Stimulated activated CD8-positive, alpha-beta memory T cell treated with anti-CD3 and anti-CD28 coated beads, Interleukin-15, amount 100 ng/mL, for 48 hours (primary cell): ENCODE data around the gene NCR1.
A peak's percentile ranks its signal among the peaks of the same experiment; 100 is the strongest.
"Not testable (repeated sequence)": the region's sequence is repeated elsewhere in the genome, so short reads cannot be mapped to it uniquely, and the experiment has no call there.

Experiments used
- DNase-seq, 2 donors: peaks; one replicate each; pipeline ENCODE4 v3.0.0-alpha.2; 2020; ENCODE audit warnings: low read depth in 2 of 2

Gene NCR1

GRCh38 chr19:54905803-54906511 is at the start of gene NCR1:
Gene NCR1, plus strand, starts transcription at chr19:54906148. Its CDS starts 40 bp downstream, at chr19:54906188.
- DNase-seq, result peak; percentile 3 to 20

DNA sequence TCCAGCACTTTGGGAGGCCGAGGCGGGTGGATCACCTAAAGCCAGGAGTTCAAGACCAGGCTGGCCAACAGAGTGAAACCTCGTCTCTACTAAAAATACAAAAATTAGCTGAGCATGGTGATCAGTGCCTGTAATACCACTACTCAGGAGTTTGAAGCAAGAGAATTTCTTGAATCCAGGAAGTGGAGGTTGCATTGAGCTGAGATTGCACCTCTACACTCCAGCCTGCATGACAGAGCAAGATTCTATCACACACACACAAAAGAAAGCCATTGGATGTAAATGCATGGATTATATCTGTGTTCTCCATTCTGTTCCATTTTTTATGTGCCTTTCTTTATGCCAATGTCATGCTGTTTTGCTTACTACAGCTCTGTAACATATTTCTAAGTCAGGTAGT is 47.5 kb upstream of the NCR1 start:
- DNase-seq, result not testable (repeated sequence)

DNA sequence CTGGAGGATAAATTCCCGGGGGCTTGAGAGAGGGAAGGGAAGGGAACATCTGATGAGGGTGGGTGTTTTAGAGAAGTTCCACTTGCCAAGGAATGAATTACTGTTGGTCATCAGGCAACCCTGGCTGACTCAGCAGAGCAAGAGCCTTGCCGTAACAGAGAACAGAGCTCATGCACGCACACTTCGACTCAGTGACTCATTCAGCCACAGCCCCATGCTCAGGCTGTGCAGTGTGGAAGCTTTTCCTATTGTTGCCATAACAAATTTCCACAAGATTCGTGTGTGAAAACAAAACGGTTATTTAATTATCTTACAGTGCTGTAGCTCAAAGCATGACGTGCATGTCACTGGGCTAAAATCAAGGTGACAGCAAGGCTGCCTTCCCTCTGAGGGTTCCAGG is 46.5 kb upstream of the NCR1 start:
- DNase-seq, result not testable (repeated sequence)

- DNase-seq, result not testable (repeated sequence)
These were observed 42.5 kb upstream of the NCR1 start for GRCh38 chr19:54863459-54863858.

DNA sequence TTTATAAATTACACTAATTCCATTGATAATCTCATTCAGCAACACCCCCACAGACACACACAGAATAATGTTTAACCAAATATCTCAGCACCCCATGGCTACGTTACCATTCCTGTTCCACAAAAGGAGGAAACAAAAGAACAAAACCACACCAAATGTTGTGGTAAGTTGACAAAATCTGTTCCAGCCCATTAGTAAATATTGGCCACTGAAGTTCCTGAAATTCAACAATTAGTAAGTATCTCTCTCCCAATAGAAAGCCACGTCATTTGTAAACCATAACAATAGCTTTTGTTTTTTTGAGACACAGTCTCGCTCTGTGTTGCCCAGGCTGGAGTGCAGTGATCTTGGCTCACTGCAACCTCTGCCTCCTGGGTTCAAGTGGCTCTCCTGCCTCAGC is 34.3 kb upstream of the NCR1 start:
- DNase-seq, result no peak

GRCh38 chr19:54873990-54874389 is 32.0 kb upstream of the NCR1 start, which contains the start of gene FCAR:
Gene FCAR, plus strand, starts transcription at chr19:54874235. Its CDS starts 55 bp downstream, at chr19:54874290.
- no peak for DNase-seq

- DNase-seq, result no peak
These were observed 30.4 kb upstream of the NCR1 start for GRCh38 chr19:54875506-54875905.

DNA sequence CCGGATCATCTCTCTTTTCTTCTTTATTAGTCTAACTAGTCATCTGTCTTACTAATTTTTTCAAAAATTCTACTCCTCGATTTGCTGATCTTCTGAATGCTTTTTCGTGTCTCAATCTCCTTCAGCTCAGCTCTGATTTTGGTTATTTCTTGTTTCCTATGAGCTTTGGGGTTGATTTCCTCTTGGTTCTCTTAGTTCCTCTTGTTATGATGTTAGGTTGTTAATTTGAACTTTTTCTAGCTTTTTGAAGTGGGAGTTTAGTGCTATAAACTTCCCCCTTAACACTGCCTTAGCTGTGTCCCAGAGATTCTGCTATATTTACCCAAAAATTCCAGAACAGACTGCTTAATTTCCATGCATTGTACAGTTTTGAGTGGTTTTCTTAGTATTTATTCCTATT is 28.5 kb upstream of the NCR1 start:
- DNase-seq, result no peak

DNA sequence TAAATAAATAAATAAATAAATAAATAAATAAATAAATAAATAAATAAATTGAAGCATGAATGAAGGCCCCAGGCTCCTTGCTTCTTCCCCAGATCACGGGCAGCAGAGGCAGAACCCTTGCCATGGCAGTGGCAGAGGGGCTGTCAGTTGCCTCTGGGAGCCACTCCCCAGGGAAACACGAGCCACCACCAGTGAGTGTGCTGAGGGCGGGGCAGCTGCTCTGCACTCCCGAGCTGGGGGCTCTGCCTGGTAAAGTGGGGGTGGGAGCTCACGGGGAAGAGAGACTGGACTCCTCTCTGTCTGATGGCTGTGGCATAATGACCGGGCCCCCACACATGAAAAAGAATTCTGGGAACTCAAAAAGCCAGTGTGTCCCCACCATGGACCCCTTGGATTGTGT is 24.1 kb upstream of the NCR1 start:
- DNase-seq, result no peak

GRCh38 chr19:54882758-54883157 is 23.2 kb upstream of the NCR1 start:
- DNase-seq, result no peak

GRCh38 chr19:54883228-54883627 is 22.7 kb upstream of the NCR1 start:
- DNase-seq, result no peak

DNA sequence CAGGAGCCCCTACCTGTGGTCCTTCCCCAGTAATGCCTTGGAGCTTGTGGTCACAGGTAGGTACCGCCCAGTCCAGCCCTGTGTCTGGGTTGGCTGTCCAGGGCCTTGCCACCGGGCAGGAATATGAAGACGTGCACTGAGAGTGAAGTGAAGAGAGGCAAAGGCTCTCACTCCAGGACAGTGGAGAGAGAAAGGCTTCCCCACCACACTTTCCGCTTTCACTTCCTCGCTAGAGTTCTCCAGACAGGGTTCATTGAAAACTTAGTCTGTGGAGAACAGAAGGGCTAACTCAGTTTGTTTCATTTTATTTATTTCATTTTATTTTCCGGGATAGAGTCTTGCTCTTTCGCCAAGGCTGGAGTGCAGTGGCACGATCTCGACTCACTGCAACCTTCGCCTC is 17.7 kb upstream of the NCR1 start:
- DNase-seq, result no peak

DNA sequence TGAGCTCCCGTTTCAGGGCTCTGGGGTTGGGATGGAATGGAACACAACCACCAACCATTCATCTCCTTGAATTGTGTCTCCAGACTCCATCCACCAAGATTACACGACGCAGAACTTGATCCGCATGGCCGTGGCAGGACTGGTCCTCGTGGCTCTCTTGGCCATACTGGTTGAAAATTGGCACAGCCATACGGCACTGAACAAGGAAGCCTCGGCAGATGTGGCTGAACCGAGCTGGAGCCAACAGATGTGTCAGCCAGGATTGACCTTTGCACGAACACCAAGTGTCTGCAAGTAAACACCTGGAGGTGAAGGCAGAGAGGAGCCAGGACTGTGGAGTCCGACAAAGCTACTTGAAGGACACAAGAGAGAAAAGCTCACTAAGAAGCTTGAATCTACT is 16.4 kb upstream of the NCR1 start:
- no peak for DNase-seq

- DNase-seq, result no peak
These were observed 12.5 kb upstream of the NCR1 start for GRCh38 chr19:54893406-54893805.

DNA sequence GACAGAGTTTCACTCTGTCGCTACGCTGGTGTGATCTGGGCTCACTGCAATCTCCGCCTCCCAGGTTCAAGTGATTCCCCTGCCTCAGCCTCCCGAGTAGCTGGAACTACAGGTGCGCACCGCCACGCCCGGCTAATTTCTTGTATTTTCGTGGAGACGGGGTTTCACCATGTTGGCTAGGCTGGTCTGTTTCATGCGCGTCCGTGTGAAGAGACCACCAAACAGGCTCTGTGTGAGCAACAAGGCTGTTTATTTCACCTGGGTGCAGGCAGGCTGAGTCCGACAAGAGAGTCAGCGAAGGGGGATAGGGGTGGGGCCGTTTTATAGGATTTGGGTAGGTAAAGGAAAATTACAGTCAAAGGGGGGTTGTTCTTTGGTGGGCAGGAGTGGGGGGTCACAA is 11.8 kb upstream of the NCR1 start:
- not testable (repeated sequence) for DNase-seq

GRCh38 chr19:54896036-54896435 is 9.9 kb upstream of the NCR1 start:
- no peak for DNase-seq

DNA sequence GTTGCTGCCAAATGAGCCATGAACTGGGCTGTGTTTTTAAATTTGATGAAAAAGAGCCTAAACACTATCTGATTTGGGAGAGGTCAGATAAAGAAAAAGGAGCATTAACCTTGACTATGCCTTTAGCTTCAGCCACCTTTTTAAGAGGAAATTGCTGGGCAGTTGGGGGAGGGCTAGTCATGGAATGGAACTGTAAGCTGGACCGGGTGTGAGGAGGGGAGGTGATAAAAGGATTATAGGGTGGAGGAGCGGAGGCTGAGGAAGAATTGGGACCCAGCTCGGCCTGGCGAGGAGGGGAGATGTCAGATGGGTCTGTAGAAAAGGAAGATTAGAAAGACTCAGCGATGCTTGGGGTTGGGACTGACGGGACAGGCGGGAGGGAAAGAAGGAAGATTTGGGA is 7.3 kb upstream of the NCR1 start:
- not testable (repeated sequence) for DNase-seq

- DNase-seq, result not testable (repeated sequence)
These were observed 6.3 kb upstream of the NCR1 start for GRCh38 chr19:54899646-54900045.

DNA sequence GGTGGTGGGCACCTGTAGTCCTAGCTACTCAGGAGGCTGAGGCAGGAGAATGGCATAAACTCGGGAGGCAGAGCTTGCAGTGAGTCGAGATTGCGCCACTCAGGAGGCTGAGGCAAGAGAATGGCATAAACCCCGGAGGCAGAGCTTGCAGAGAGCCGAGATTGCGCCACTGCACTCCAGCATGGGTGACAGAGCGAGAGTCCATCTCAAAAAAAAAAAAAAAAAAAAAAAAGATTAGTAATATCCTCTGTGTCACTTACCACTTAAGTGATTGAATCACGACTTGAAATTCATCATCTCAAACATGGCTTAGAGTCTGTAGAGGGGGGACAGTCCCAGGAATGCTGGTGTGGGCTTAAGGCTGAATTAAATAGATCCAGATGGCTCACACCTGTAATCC is 4.8 kb upstream of the NCR1 start:
- DNase-seq, result not testable (repeated sequence)

GRCh38 chr19:54902061-54902460 is 3.9 kb upstream of the NCR1 start:
- DNase-seq, result no peak

DNA sequence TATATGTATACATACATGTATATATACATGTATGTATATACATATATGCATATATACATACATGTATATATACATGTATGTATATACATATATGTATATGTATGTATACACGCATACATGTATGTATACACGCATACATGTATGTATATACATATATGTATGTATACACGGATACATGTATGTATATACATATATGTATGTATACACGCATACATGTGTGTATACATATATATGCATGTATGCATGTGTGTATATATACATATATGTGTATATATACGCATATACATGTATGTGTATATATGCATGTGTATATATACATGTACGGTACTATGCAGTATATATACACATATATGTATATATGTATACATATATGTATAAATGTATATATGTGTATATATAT is 2.6 kb upstream of the NCR1 start:
- no peak for DNase-seq

GRCh38 chr19:54904261-54904660 is 1.7 kb upstream of the NCR1 start:
- DNase-seq, result not testable (repeated sequence)

- DNase-seq, result no peak
These were observed 536 bp upstream of the NCR1 start for GRCh38 chr19:54905421-54905802.

GRCh38 chr19:54906819-54907218 is 871 bp downstream of the NCR1 start:
- no peak for DNase-seq
